ENCODE data around the gene SORD. TPM values are rescaled to one million over a fixed set of nuclear protein-coding genes. Genes with fewer than 3 reads are reported as not detected.
"Not testable (repeated sequence)": the region's sequence is repeated elsewhere in the genome, so short reads cannot be mapped to it uniquely, and the experiment has no call there.

Gene SORD
- total RNA-seq, 1 experiment from 2014 or later = 47.3 TPM

GRCh38 chr15:45088801-45089711 is 66.1 kb downstream of the SORD start:
- in situ Hi-C loops (cut with HindIII; ENCODE audit: low sequenced_read_pairs) = no loop called here
- DNase-seq (ENCODE audit: low spot score) = no peak

GRCh38 chr15:45089712-45090373 is 66.8 kb downstream of the SORD start:
- DNase-seq (ENCODE audit: low spot score) = no peak
- in situ Hi-C loops (cut with HindIII; ENCODE audit: low sequenced_read_pairs) = no loop called here

- in situ Hi-C loops (cut with HindIII; ENCODE audit: low sequenced_read_pairs) = no loop called here
- DNase-seq (ENCODE audit: low spot score) = no peak
These were observed 68.2 kb downstream of the SORD start for GRCh38 chr15:45091161-45091560.

GRCh38 chr15:45091576-45091975 is 68.6 kb downstream of the SORD start:
- no peak for DNase-seq (ENCODE audit: low spot score)
- in situ Hi-C loops (cut with HindIII; ENCODE audit: low sequenced_read_pairs) = no loop called here

- in situ Hi-C loops (cut with HindIII; ENCODE audit: low sequenced_read_pairs) = no loop called here
- DNase-seq (ENCODE audit: low spot score) = no peak
These were observed 70.0 kb downstream of the SORD start for GRCh38 chr15:45093013-45093412.

- in situ Hi-C loops (cut with HindIII; ENCODE audit: low sequenced_read_pairs) = no loop called here
- no peak for DNase-seq (ENCODE audit: low spot score)
These were observed 70.8 kb downstream of the SORD start for GRCh38 chr15:45093622-45094357.

- in situ Hi-C loops (cut with HindIII; ENCODE audit: low sequenced_read_pairs) = no loop called here
- no peak for DNase-seq (ENCODE audit: low spot score)
These were observed 71.3 kb downstream of the SORD start for GRCh38 chr15:45094358-45094730.

- DNase-seq (ENCODE audit: low spot score) = no peak
- in situ Hi-C loops (cut with HindIII; ENCODE audit: low sequenced_read_pairs) = no loop called here
These were observed 72.7 kb downstream of the SORD start for GRCh38 chr15:45095661-45096060.

GRCh38 chr15:45097466-45097865 is 74.5 kb downstream of the SORD start:
- in situ Hi-C loops (cut with HindIII; ENCODE audit: low sequenced_read_pairs) = no loop called here
- DNase-seq (ENCODE audit: low spot score) = no peak

- no peak for DNase-seq (ENCODE audit: low spot score)
- in situ Hi-C loops (cut with HindIII; ENCODE audit: low sequenced_read_pairs) = no loop called here
These were observed 76.7 kb downstream of the SORD start for GRCh38 chr15:45099549-45100165.

- DNase-seq (ENCODE audit: low spot score) = no peak
- in situ Hi-C loops (cut with HindIII; ENCODE audit: low sequenced_read_pairs) = no loop called here
These were observed 78.1 kb downstream of the SORD start for GRCh38 chr15:45100884-45101625.

GRCh38 chr15:45101749-45102148 is 78.8 kb downstream of the SORD start:
- in situ Hi-C loops (cut with HindIII; ENCODE audit: low sequenced_read_pairs) = no loop called here
- DNase-seq (ENCODE audit: low spot score) = no peak

GRCh38 chr15:45102226-45102625 is 79.2 kb downstream of the SORD start:
- in situ Hi-C loops (cut with HindIII; ENCODE audit: low sequenced_read_pairs) = no loop called here
- no peak for DNase-seq (ENCODE audit: low spot score)

GRCh38 chr15:45104170-45104569 is 81.2 kb downstream of the SORD start:
- in situ Hi-C loops (cut with HindIII; ENCODE audit: low sequenced_read_pairs); DNase-seq (ENCODE audit: low spot score): not testable (repeated sequence)

GRCh38 chr15:45105586-45105985 is 82.6 kb downstream of the SORD start:
- DNase-seq (ENCODE audit: low spot score) = no peak
- in situ Hi-C loops (cut with HindIII; ENCODE audit: low sequenced_read_pairs) = no loop called here

GRCh38 chr15:45106002-45106790 is 83.2 kb downstream of the SORD start:
- in situ Hi-C loops (cut with HindIII; ENCODE audit: low sequenced_read_pairs) = no loop called here
- DNase-seq (ENCODE audit: low spot score) = no peak

GRCh38 chr15:45107941-45108630 is 85.1 kb downstream of the SORD start:
- in situ Hi-C loops (cut with HindIII; ENCODE audit: low sequenced_read_pairs) = no loop called here
- no peak for DNase-seq (ENCODE audit: low spot score)
